WERI-Rb-1 (cell line): ENCODE data around the gene PCK1.
"Not testable (repeated sequence)": the region's sequence is repeated elsewhere in the genome, so short reads cannot be mapped to it uniquely, and the experiment has no call there.

Experiments used
- DNase-seq: peaks from one replicate; pipeline ENCODE4 v3.0.0-alpha.2; 2020
- H3K27ac ChIP-seq: fragments of 250-450 bp; sonication (Bioruptor Pico); 2 replicates; pipeline ENCODE4 v1.5.1; 2020; ENCODE audit warnings: mild to moderate bottlenecking, moderate library complexity
- H3K27me3 ChIP-seq: fragments of 250-450 bp; sonication (Bioruptor Pico); 2 replicates; pipeline ENCODE4 v1.5.1; 2021; ENCODE audit warnings: mild to moderate bottlenecking, low read depth, moderate library complexity; ENCODE audit not compliant: insufficient read depth, severe bottlenecking
- H3K36me3 ChIP-seq: fragments of 250-450 bp; sonication (Bioruptor Pico); 2 replicates; pipeline ENCODE4 v1.5.1; 2020; ENCODE audit warnings: mild to moderate bottlenecking, moderate library complexity
- H3K4me3 ChIP-seq: 2 replicates; pipeline ENCODE4 v1.5.1; 2011; ENCODE audit warnings: low read depth, mild to moderate bottlenecking, control low read depth, low read length
- H3K9me3 ChIP-seq: fragments of 250-450 bp; sonication (Bioruptor Pico); 2 replicates; pipeline ENCODE4 v1.5.1; 2021; ENCODE audit warnings: mild to moderate bottlenecking, moderate library complexity; ENCODE audit not compliant: severe bottlenecking
- CTCF ChIP-seq: IDR thresholded peaks from 2 replicates; pipeline ENCODE4 v1.5.1; 2011; ENCODE audit warnings: low read depth, mild to moderate bottlenecking, control low read depth, inconsistent platforms, low read length

The PCK1 gene

GRCh38 chr20:57560554-57561355 lies at the start of gene PCK1:
TSS of gene PCK1 (plus strand) at chr20:57561110. CDS start at chr20:57561412, 302 bp downstream.
- H3K9me3 ChIP-seq, result no peaks in the 10 kb centered on the region
- no peak for TF ChIP-seq CTCF
- no peaks in the 10 kb centered on the region for H3K27me3 ChIP-seq
- H3K4me3 ChIP-seq, result no peak within 1 kb of the TSS
- H3K36me3 ChIP-seq, result no peaks in the 10 kb centered on the region
- H3K27ac ChIP-seq, result no peak within 1 kb of the TSS; the same call in 1 of the 2 replicates
- DNase-seq, result no peak

GRCh38 chr20:57511709-57512108 lies 49.2 kb upstream of the PCK1 start:
- not testable (repeated sequence) for H3K36me3 ChIP-seq, H3K27me3 ChIP-seq, H3K4me3 ChIP-seq, H3K27ac ChIP-seq, DNase-seq, H3K9me3 ChIP-seq

- H3K9me3 ChIP-seq, result no peaks in the 10 kb centered on the region
- no peaks in the 10 kb centered on the region for H3K36me3 ChIP-seq
- no peaks in the 10 kb centered on the region for H3K27me3 ChIP-seq
- H3K27ac ChIP-seq, result no peak overlapping the region
- DNase-seq, result no peak
- no peak overlapping the region for H3K4me3 ChIP-seq
- no peak for TF ChIP-seq CTCF
Observed at GRCh38 chr20:57512432-57512831, 48.5 kb upstream of the PCK1 start.

GRCh38 chr20:57513199-57513598 lies 47.7 kb upstream of the PCK1 start:
- H3K9me3 ChIP-seq, result no peaks in the 10 kb centered on the region
- H3K4me3 ChIP-seq, result no peak overlapping the region
- TF ChIP-seq CTCF, result no peak
- no peaks in the 10 kb centered on the region for H3K27me3 ChIP-seq
- H3K36me3 ChIP-seq, result no peaks in the 10 kb centered on the region
- no peak for DNase-seq
- no peak overlapping the region for H3K27ac ChIP-seq

GRCh38 chr20:57514273-57514751 lies 46.6 kb upstream of the PCK1 start:
- TF ChIP-seq CTCF, result peak; percentile 62
- no peaks in the 10 kb centered on the region for H3K9me3 ChIP-seq
- no peak overlapping the region for H3K4me3 ChIP-seq
- H3K27me3 ChIP-seq, result no peaks in the 10 kb centered on the region
- no peaks in the 10 kb centered on the region for H3K36me3 ChIP-seq
- peak; percentile 67 for DNase-seq
- no peak overlapping the region for H3K27ac ChIP-seq

- no peaks in the 10 kb centered on the region for H3K27me3 ChIP-seq
- H3K27ac ChIP-seq, result no peak overlapping the region
- no peak for DNase-seq
- H3K9me3 ChIP-seq, result no peaks in the 10 kb centered on the region
- no peaks in the 10 kb centered on the region for H3K36me3 ChIP-seq
- TF ChIP-seq CTCF, result no peak
- no peak overlapping the region for H3K4me3 ChIP-seq
Observed at GRCh38 chr20:57517904-57518303, 43.0 kb upstream of the PCK1 start.
